H1 (cell line): ENCODE data around the gene SERGEF. TPM values are rescaled to one million over a fixed set of nuclear protein-coding genes. Genes with fewer than 3 reads are reported as not detected.

ENCODE experiments used
- CHD2 ChIP-seq: IDR thresholded peaks from 2 replicates; pipeline ENCODE4 v1.6.1; 2012; ENCODE audit warnings: low read length, improper control_type of control experiment
- KDM5A ChIP-seq: fragments of 200-600 bp; IDR thresholded peaks from 2 replicates; pipeline ENCODE4 v1.7.1; 2012; ENCODE audit warnings: mild to moderate bottlenecking, low read length, inconsistent platforms, mixed read lengths
- RNF2 ChIP-seq: fragments of 200-900, 300-1000 bp; sonication (generic); IDR thresholded peaks from 2 replicates; pipeline ENCODE4 v1.7.1; 2016; ENCODE audit warnings: borderline replicate concordance, low read depth, mild to moderate bottlenecking, antibody characterized with exemption, low read length; ENCODE audit not compliant: poor library complexity, severe bottlenecking; ENCODE audit errors: missing control alignments
- polyA plus RNA-seq, 7 experiments: library from polyadenylated mRNA; depleted of rRNA in 3 of 7; stranded (reverse) in 5 of 7; unstranded in 2 of 7; fragments of >200 nt in 5 of 7; fragments of 200-250 nt in 2 of 7; gene quantifications; 1 replicate in 5 of 7; 2 replicates in 1 of 7; 4 replicates in 1 of 7; pipeline versions ENCODE4 v1.2.1 to v1.2.3, GENCODE V29; 2011 to 2013; ENCODE audit warnings: missing spikeins in 2 of 7, mixed read lengths in 2 of 7
- total RNA-seq: library from RNA; stranded (reverse); fragmentation: NEBNext Ultra II Directional; extraction: Animal tissue kit (Norgen Biotek cat#: 25700); gene quantifications from 2 replicates; pipeline ENCODE4 v1.2.1, GENCODE V29; 2021

The SERGEF gene
- total and polyA plus RNA-seq, 2 of the 8 experiments (the other 6 are each of a cell fraction or from before 2014, with no cell fraction given): 16.6 to 28.8 TPM

DNA sequence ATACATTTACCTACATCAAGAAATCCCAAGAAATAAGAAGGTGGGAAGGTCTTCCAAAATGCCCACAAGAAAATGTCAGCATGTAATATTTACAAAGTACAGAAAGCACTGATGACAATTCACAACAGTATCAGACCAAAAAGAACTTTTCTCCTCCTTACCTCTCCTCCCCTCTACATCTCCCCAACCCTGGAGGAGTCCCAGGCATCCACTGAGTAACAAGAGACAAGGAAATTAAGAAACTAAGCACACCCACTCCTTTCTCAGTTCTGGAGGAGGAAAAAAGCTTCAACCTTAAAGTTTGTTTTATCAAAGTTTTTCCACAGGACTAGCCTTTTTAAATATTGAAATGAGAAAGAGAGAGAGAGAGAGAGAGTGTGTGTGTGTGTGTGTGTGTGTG is 2.0 kb upstream of the SERGEF start (continued):
- no peak for TF ChIP-seq RNF2
- no peak for TF ChIP-seq KDM5A
- no peak for TF ChIP-seq CHD2
